WTC11 (cell line): ENCODE data around the gene MSLN. TPM values are rescaled to one million over a fixed set of nuclear protein-coding genes. Genes with fewer than 3 reads are reported as not detected.
A peak's percentile ranks its signal among the peaks of the same experiment; 100 is the strongest.

Experiments used
- ARID4B ChIP-seq: sonication (generic); formaldehyde crosslinking; IDR thresholded peaks from 2 replicates; pipeline ENCODE4 v1.8.0; 2023; ENCODE audit warnings: missing genetic modification reagents, mild to moderate bottlenecking, borderline replicate concordance
- ATF1 ChIP-seq: sonication (generic); formaldehyde crosslinking; IDR thresholded peaks from 2 replicates; pipeline ENCODE4 v1.8.1; 2023; ENCODE audit warnings: mild to moderate bottlenecking, moderate library complexity, missing genetic modification reagents
- ATF3 ChIP-seq: sonication (generic); formaldehyde crosslinking; conservative IDR thresholded peaks from 2 replicates; pipeline ENCODE4 v1.8.1; 2022; ENCODE audit warnings: mild to moderate bottlenecking, missing genetic modification reagents
- ATF6 ChIP-seq: sonication (generic); formaldehyde crosslinking; IDR thresholded peaks from 2 replicates; pipeline ENCODE4 v1.8.1; 2023; ENCODE audit warnings: mild to moderate bottlenecking, missing genetic modification reagents
- CREM ChIP-seq: sonication (generic); formaldehyde crosslinking; IDR thresholded peaks from 2 replicates; pipeline ENCODE4 v1.8.1; 2022; ENCODE audit warnings: mild to moderate bottlenecking, missing genetic modification reagents, moderate library complexity
- E2F1 ChIP-seq: sonication (generic); formaldehyde crosslinking; IDR thresholded peaks from 2 replicates; pipeline ENCODE4 v1.8.0; 2022; ENCODE audit warnings: mild to moderate bottlenecking, missing genetic modification reagents
- ETV6 ChIP-seq: sonication (generic); formaldehyde crosslinking; IDR thresholded peaks from 2 replicates; pipeline ENCODE4 v1.8.1; 2022; ENCODE audit warnings: mild to moderate bottlenecking, missing genetic modification reagents
- GRHL2 ChIP-seq: fragments of 250-450 bp; sonication (Bioruptor Pico); IDR thresholded peaks from 2 replicates; pipeline ENCODE4 v1.8.0; 2022; ENCODE audit warnings: mild to moderate bottlenecking, moderate library complexity; ENCODE audit not compliant: insufficient replicate concordance, severe bottlenecking
- IRF1 ChIP-seq: sonication (generic); formaldehyde crosslinking; IDR thresholded peaks from 2 replicates; pipeline ENCODE4 v1.8.0; 2023; ENCODE audit warnings: missing genetic modification reagents
- KAT7 ChIP-seq: sonication (generic); formaldehyde crosslinking; IDR thresholded peaks from 2 replicates; pipeline ENCODE4 v1.8.1; 2023; ENCODE audit warnings: missing genetic modification reagents, mild to moderate bottlenecking, borderline replicate concordance
- MLX ChIP-seq: sonication (generic); formaldehyde crosslinking; IDR thresholded peaks from 2 replicates; pipeline ENCODE4 v1.8.1; 2023; ENCODE audit warnings: mild to moderate bottlenecking, missing genetic modification reagents, moderate library complexity
- RELA ChIP-seq: sonication (generic); formaldehyde crosslinking; IDR thresholded peaks from 2 replicates; pipeline ENCODE4 v1.8.1; 2022; ENCODE audit warnings: missing genetic modification reagents, mild to moderate bottlenecking, borderline replicate concordance
- SP1 ChIP-seq: sonication (generic); formaldehyde crosslinking; conservative IDR thresholded peaks from 2 replicates; pipeline ENCODE4 v1.8.1; 2022; ENCODE audit warnings: missing genetic modification reagents
- TP53 ChIP-seq: sonication (generic); formaldehyde crosslinking; IDR thresholded peaks from 2 replicates; pipeline ENCODE4 v1.8.1; 2023; ENCODE audit warnings: mild to moderate bottlenecking, missing genetic modification reagents
- USF2 ChIP-seq: sonication (generic); formaldehyde crosslinking; IDR thresholded peaks from 2 replicates; pipeline ENCODE4 v1.8.1; 2023; ENCODE audit warnings: mild to moderate bottlenecking, missing genetic modification reagents, moderate library complexity
- ZNF138 ChIP-seq: sonication (generic); formaldehyde crosslinking; conservative IDR thresholded peaks from 2 replicates; pipeline ENCODE4 v1.8.1; 2022; ENCODE audit warnings: mild to moderate bottlenecking, moderate library complexity, missing genetic modification reagents
- ZNF219 ChIP-seq: sonication (generic); formaldehyde crosslinking; IDR thresholded peaks from 2 replicates; pipeline ENCODE4 v1.8.0; 2023; ENCODE audit warnings: missing genetic modification reagents, mild to moderate bottlenecking, borderline replicate concordance
- ZNF232 ChIP-seq: sonication (generic); formaldehyde crosslinking; IDR thresholded peaks from 2 replicates; pipeline ENCODE4 v1.8.0; 2022; ENCODE audit warnings: mild to moderate bottlenecking, missing genetic modification reagents
- ZNF396 ChIP-seq: fragments of 250-450 bp; sonication (Bioruptor Pico); IDR thresholded peaks from 2 replicates; pipeline ENCODE4 v1.8.0; 2021; ENCODE audit warnings: mild to moderate bottlenecking, moderate library complexity, borderline replicate concordance
- ZNF532 ChIP-seq: fragments of 250-450 bp; sonication (Bioruptor Pico); IDR thresholded peaks from 2 replicates; pipeline ENCODE4 v1.9.0; 2021; ENCODE audit warnings: mild to moderate bottlenecking, borderline replicate concordance
- ZNF671 ChIP-seq: fragments of 250-450 bp; sonication (Bioruptor Pico); IDR thresholded peaks from 2 replicates; pipeline ENCODE4 v1.8.0; 2021; ENCODE audit warnings: mild to moderate bottlenecking
- total RNA-seq: library from RNA; stranded (reverse); gene quantifications from 3 replicates; pipeline ENCODE4 v1.2.3, GENCODE V29; 2021

Gene MSLN
- total RNA-seq, 1 experiment from 2014 or later = 0.20 TPM

- TF ChIP-seq IRF1 (CRISPR knock-in tag) (peak; percentile 89), ZNF219 (CRISPR knock-in tag) (peak; percentile 86; the same call in 1 of the 2 replicates), USF2 (CRISPR knock-in tag) (peak; percentile 66), KAT7 (CRISPR knock-in tag) (peak; percentile 47; the same call in 1 of the 2 replicates), RELA (CRISPR knock-in tag) (peak; percentile 93; the same call in 1 of the 2 replicates), MLX (CRISPR knock-in tag) (peak; percentile 76; the same call in 1 of the 2 replicates), ZNF232 (CRISPR knock-in tag) (peak; percentile 97), ZNF532 (no peak), ZNF138 (CRISPR knock-in tag) (peak; percentile 61; the same call in 1 of the 2 replicates), CREM (peak; percentile 87), SP1 (CRISPR knock-in tag) (peak; percentile 91), ATF6 (CRISPR knock-in tag) (no peak; the same call in 1 of the 2 replicates), ZNF396 (CRISPR knock-in tag) (no peak), E2F1 (CRISPR knock-in tag) (peak; percentile 95), ATF3 (CRISPR knock-in tag) (no peak), ATF1 (CRISPR knock-in tag) (peak; percentile 92; the same call in 1 of the 2 replicates), GRHL2 (no peak), TP53 (CRISPR knock-in tag) (peak; percentile 87), ZNF671 (CRISPR knock-in tag) (no peak), ARID4B (CRISPR knock-in tag) (peak; percentile 83; the same call in 1 of the 2 replicates), ETV6 (CRISPR knock-in tag) (peak; percentile 85)
These were observed 39.4 kb upstream of the MSLN start, which contains the start of gene ANTKMT (continued) for GRCh38 chr16:720990-721764.
